SU-DHL-6 (cell line): ENCODE results near the gene RLN3.

ENCODE experiments used
- CTCF ChIP-seq: fragments of 200-600 bp; sonication (generic); IDR thresholded peaks from one replicate; pipeline ENCODE4 v1.5.1; 2017; ENCODE audit warnings: antibody characterized with exemption, mild to moderate bottlenecking, low read length, moderate library complexity; ENCODE audit not compliant: insufficient read depth, poor library complexity, severe bottlenecking
- EZH2phosphoT487 ChIP-seq: fragments of 200-600 bp; sonication (generic), shearing (Covaris generic); conservative IDR thresholded peaks from 2 replicates; pipeline ENCODE4 v1.6.1; 2018; ENCODE audit warnings: mild to moderate bottlenecking, antibody characterized with exemption, low read length, moderate library complexity, mixed read lengths

GRCh38 chr19:13980340-13980739, 47.6 kb upstream of the RLN3 start:
- TF ChIP-seq CTCF (no peak), EZH2phosphoT487 (no peak)
